OCI-LY7 (cell line): ENCODE data around the gene FBXO7. TPM values are rescaled to one million over a fixed set of nuclear protein-coding genes. Genes with fewer than 3 reads are reported as not detected.

Source experiments
- BruUV-seq: library from RNA; stranded (reverse); fragments of 400-500 nt; replicated peaks from 2 replicates; lab custom pipeline; 2021; lab: Mats Ljungman, UMichigan
- CTCF ChIA-PET: fragments of 300-600 bp; sonication (Branson Sonifier 250); formaldehyde crosslinking; loops from one replicate; lab custom pipeline; 2022; ENCODE audit warnings: antibody characterized with exemption; ENCODE audit not compliant: unreplicated experiment; lab: Charles Lee
- POLR2A ChIA-PET: fragments of 300-600 bp; sonication (Branson Sonifier 250); formaldehyde crosslinking; loops from one replicate; lab custom pipeline; 2022; ENCODE audit warnings: antibody characterized with exemption; lab: Charles Lee
- DNase-seq: peaks from one replicate; pipeline ENCODE4 v3.0.0-alpha.2; 2015; ENCODE audit warnings: low spot score
- H2AFZ ChIP-seq: fragments of 200-600 bp; sonication (generic), shearing (Covaris generic); 2 replicates; pipeline ENCODE4 v1.6.1; 2014; ENCODE audit warnings: mild to moderate bottlenecking, antibody characterized with exemption, low read length, moderate library complexity
- H3K27ac ChIP-seq: fragments of 200-600 bp; sonication (generic); 2 replicates; pipeline ENCODE4 v1.5.1; 2014; ENCODE audit warnings: mixed run types, low read depth, mild to moderate bottlenecking, moderate library complexity, low read length, inconsistent platforms; ENCODE audit not compliant: poor library complexity, severe bottlenecking
- H3K36me3 ChIP-seq: fragments of 200-600 bp; sonication (generic); 2 replicates; pipeline ENCODE4 v1.6.1; 2014; ENCODE audit warnings: mild to moderate bottlenecking, antibody characterized with exemption, low read length, moderate library complexity, mixed read lengths; ENCODE audit not compliant: insufficient read depth
- H3K4me1 ChIP-seq: fragments of 200-600 bp; sonication (generic); 2 replicates; pipeline ENCODE4 v1.5.1; 2014; ENCODE audit warnings: mild to moderate bottlenecking, low read length; ENCODE audit not compliant: insufficient read depth, poor library complexity, severe bottlenecking
- H3K4me2 ChIP-seq: fragments of 200-600 bp; sonication (generic); 2 replicates; pipeline ENCODE4 v1.6.1; 2014; ENCODE audit warnings: mild to moderate bottlenecking, low read length
- H3K4me3 ChIP-seq: fragments of 200-600 bp; sonication (generic); 2 replicates; pipeline ENCODE4 v1.5.1; 2014; ENCODE audit warnings: mild to moderate bottlenecking, low read depth, low read length; ENCODE audit not compliant: poor library complexity, severe bottlenecking
- H3K79me2 ChIP-seq: fragments of 200-600 bp; sonication (generic); 2 replicates; pipeline ENCODE4 v1.6.1; 2016; ENCODE audit warnings: low read depth, mild to moderate bottlenecking, low read length, moderate library complexity, mixed read lengths; ENCODE audit not compliant: insufficient read depth
- H3K9me2 ChIP-seq: fragments of 200-600 bp; sonication (generic); 2 replicates; pipeline ENCODE4 v1.6.1; 2016; ENCODE audit warnings: mild to moderate bottlenecking, low read length, mixed read lengths; ENCODE audit not compliant: insufficient read depth
- H3K9me3 ChIP-seq: fragments of 200-600 bp; sonication (generic); 2 replicates; pipeline ENCODE4 v1.6.1; 2014; ENCODE audit warnings: mild to moderate bottlenecking, mixed run types, low read length, mixed read lengths
- H4K20me1 ChIP-seq: fragments of 200-600 bp; sonication (generic); 2 replicates; pipeline ENCODE4 v1.6.1; 2014; ENCODE audit warnings: mild to moderate bottlenecking, antibody characterized with exemption, low read length, moderate library complexity, mixed read lengths; ENCODE audit not compliant: insufficient read depth
- CTCF ChIP-seq: fragments of 200-600 bp; sonication (generic); conservative IDR thresholded peaks from 2 replicates; pipeline ENCODE4 v1.5.1; 2014; ENCODE audit warnings: mild to moderate bottlenecking, antibody characterized with exemption, low read length, moderate library complexity, mixed read lengths
- EZH2phosphoT487 ChIP-seq: fragments of 200-600 bp; sonication (generic); IDR thresholded peaks from 2 replicates; pipeline ENCODE4 v1.6.1; 2018; ENCODE audit warnings: low read depth, borderline replicate concordance, mild to moderate bottlenecking, mixed run types, antibody characterized with exemption, low read length, moderate library complexity, mixed read lengths
- intact Hi-C: fragments of 100-400 bp; cut with micrococcal nuclease; formaldehyde crosslinking; loops from one replicate; pipeline ENCODE4 v1.10.0; 2022; ENCODE audit not compliant: unreplicated experiment
- total RNA-seq, 2 experiments: library from RNA; depleted of rRNA in 1 of 2; stranded (reverse); fragments of >200 nt in 1 of 2; shearing (Covaris generic) in 1 of 2; gene quantifications; 2 replicates each; pipeline ENCODE4 v1.2.3, GENCODE V29; 2014 to 2022

The FBXO7 gene
- total RNA-seq, 2 experiments from 2014 or later = 73.8 to 81.9 TPM

- no peak for DNase-seq
- no peaks in the 10 kb centered on the region for H3K9me3 ChIP-seq
- no peaks in the 10 kb centered on the region for H3K36me3 ChIP-seq
- no TSS peak for BruUV-seq
- no peaks in the 10 kb centered on the region for H3K79me2 ChIP-seq
- intact Hi-C loops = no loop called here
- H4K20me1 ChIP-seq = no peaks in the 10 kb centered on the region
- H3K27ac ChIP-seq = no peak overlapping the region
- H3K4me2 ChIP-seq = no peak overlapping the region
- no peak for TF ChIP-seq CTCF
- no peak for TF ChIP-seq EZH2phosphoT487
- no peaks in the 10 kb centered on the region for H3K4me1 ChIP-seq
- no peaks in the 10 kb centered on the region for H3K9me2 ChIP-seq
- H3K4me3 ChIP-seq = no peak overlapping the region
- CTCF ChIA-PET = interaction anchor here (0.5 kb wide), 1 partner anchor 829 kb away, joined by 3 read pairs; no protein-coding TSS in a partner anchor
- H2AFZ ChIP-seq = no peak overlapping the region
- POLR2A ChIA-PET = no interaction called here
Measured at GRCh38 chr22:32531931-32532819, 57.6 kb downstream of the FBXO7 start.

- no peak for TF ChIP-seq EZH2phosphoT487
- no peak for TF ChIP-seq CTCF
- CTCF ChIA-PET = interaction anchor here (0.5 kb wide), 1 partner anchor 829 kb away, joined by 3 read pairs; no protein-coding TSS in a partner anchor
- no peaks in the 10 kb centered on the region for H4K20me1 ChIP-seq
- H3K79me2 ChIP-seq = no peaks in the 10 kb centered on the region
- POLR2A ChIA-PET = no interaction called here
- H3K4me1 ChIP-seq = no peaks in the 10 kb centered on the region
- no peak overlapping the region for H2AFZ ChIP-seq
- no peak overlapping the region for H3K4me2 ChIP-seq
- no peak overlapping the region for H3K27ac ChIP-seq
- no peaks in the 10 kb centered on the region for H3K36me3 ChIP-seq
- intact Hi-C loops = no loop called here
- H3K9me3 ChIP-seq = no peaks in the 10 kb centered on the region
- no peak overlapping the region for H3K4me3 ChIP-seq
- no peaks in the 10 kb centered on the region for H3K9me2 ChIP-seq
- BruUV-seq = no TSS peak
- no peak for DNase-seq
Measured at GRCh38 chr22:32532820-32533128, 58.2 kb downstream of the FBXO7 start.
